AG10803 (cell line): ENCODE data around the gene MDK.
"Not testable (repeated sequence)": the region's sequence is repeated elsewhere in the genome, so short reads cannot be mapped to it uniquely, and the experiment has no call there.

ENCODE experiments used
- DNase-seq: peaks from one replicate; pipeline ENCODE4 v3.0.0; 2010; ENCODE audit warnings: low read depth
- H3K4me3 ChIP-seq: 2 replicates; pipeline ENCODE4 v1.5.1; 2011; ENCODE audit warnings: mild to moderate bottlenecking, low read length, control low read depth
- TF ChIP-seq, protein P1 (sequence below): conservative IDR thresholded peaks from 2 replicates; pipeline ENCODE4 v1.5.1; 2011; ENCODE audit warnings: mild to moderate bottlenecking, low read length, control low read depth, inconsistent platforms

The MDK gene

DNA sequence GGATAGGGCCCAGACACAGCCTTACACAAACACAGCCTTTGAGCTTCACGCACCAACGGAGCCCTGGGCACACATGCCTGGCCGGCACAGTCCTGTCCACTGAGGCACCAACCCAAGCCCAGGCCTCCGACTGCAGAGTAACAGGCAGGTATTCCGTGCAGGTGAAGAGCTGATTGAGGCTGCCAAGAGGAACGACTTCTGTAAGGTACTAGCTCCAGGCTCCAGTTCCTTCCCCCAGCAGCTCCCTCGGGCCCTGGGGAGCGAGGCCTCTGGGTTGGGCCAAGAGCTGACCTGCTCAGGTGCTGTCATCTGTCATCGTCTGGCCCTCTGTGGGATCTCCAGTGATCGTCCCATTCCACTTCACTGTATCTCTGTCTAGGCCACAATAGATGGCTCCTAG is 3.2 kb upstream of the MDK start:
- TF ChIP-seq, protein P1, sequence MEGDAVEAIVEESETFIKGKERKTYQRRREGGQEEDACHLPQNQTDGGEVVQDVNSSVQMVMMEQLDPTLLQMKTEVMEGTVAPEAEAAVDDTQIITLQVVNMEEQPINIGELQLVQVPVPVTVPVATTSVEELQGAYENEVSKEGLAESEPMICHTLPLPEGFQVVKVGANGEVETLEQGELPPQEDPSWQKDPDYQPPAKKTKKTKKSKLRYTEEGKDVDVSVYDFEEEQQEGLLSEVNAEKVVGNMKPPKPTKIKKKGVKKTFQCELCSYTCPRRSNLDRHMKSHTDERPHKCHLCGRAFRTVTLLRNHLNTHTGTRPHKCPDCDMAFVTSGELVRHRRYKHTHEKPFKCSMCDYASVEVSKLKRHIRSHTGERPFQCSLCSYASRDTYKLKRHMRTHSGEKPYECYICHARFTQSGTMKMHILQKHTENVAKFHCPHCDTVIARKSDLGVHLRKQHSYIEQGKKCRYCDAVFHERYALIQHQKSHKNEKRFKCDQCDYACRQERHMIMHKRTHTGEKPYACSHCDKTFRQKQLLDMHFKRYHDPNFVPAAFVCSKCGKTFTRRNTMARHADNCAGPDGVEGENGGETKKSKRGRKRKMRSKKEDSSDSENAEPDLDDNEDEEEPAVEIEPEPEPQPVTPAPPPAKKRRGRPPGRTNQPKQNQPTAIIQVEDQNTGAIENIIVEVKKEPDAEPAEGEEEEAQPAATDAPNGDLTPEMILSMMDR: no peak
- no peak overlapping the region for H3K4me3 ChIP-seq
- DNase-seq: no peak

DNA sequence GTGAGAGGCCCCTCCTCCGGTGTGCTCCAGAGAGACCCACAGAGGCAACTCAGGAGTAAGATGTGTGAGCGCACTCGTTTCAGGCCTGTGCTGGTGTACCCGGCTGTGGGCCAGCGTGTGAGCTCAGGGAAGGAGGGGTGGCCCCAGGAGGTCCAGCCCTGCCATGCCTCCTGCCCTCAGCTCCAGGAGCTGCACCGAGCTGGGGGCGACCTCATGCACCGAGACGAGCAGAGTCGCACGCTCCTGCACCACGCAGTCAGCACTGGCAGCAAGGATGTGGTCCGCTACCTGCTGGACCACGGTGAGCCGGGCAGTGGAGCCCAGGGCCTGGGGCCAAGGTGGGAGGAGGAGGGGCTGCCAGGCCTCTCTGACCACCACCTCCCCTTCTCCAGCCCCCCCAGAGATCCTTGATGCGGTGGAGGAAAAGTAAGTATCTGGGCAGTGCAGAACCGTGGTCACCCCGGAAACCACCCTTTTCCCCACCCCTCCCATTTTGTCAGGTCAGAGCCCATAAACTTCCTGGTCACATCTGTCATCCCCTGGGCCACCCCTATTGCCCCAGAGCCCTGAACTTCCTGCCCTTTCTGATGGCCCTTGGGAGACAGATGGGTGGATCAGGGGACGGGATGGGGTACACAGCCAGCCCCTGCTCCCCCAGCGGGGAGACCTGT is 2.5 kb upstream of the MDK start:
- no peak for DNase-seq
- TF ChIP-seq, protein P1: no peak
- H3K4me3 ChIP-seq: no peak overlapping the region

DNA sequence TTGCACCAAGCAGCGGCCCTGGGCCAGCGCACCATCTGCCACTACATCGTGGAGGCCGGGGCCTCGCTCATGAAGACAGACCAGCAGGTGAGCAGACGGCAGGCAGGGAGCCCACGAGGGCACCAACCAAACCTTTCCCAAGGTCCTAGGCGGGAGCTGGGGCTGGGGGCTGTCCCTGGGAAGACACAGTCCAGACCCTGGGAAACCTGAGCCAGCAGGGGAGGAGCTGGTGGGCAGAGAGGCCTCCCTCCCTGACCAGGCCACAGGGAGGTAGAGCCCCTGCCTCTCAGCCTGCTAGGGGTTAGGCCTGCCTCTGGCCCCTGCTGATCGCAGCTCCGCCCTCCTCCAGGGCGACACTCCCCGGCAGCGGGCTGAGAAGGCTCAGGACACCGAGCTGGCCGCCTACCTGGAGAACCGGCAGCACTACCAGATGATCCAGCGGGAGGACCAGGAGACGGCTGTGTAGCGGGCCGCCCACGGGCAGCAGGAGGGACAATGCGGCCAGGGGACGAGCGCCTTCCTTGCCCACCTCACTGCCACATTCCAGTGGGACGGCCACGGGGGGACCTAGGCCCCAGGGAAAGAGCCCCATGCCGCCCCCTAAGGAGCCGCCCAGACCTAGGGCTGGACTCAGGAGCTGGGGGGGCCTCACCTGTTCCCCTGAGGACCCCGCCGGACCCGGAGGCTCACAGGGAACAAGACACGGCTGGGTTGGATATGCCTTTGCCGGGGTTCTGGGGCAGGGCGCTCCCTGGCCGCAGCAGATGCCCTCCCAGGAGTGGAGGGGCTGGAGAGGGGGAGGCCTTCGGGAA is 1.8 kb upstream of the MDK start:
- not testable (repeated sequence) for H3K4me3 ChIP-seq, DNase-seq

DNA sequence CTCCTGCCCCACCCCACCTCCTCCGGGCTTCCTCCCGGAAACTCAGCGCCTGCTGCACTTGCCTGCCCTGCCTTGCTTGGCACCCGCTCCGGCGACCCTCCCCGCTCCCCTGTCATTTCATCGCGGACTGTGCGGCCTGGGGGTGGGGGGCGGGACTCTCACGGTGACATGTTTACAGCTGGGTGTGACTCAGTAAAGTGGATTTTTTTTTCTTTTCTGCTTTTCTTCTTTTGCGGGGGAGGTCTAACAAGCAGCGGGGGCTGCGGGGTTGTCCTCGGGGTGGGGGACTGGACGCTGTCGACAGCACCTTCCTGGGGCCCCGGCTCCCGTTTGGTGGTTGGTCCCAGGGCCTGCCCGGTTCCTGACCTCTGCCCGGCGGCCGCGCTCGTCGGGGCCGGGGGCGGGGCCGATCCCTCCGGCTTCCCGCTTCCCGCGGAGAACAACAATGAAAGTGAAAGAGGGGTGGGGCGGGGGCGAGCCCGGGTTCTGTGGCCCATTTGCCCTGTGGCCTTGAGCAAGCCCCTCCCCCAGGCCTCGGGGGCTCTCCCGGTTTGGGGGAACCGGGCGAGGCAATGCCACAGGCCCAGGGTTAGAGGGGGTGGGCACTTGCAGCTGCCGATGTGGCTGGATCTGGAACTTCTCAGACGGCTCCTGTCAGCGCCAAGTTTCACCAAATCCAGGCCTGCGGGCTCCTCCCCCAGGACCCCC is 975 bp upstream of the MDK start:
- TF ChIP-seq, protein P1: no peak
- peak; percentile 24 for DNase-seq

DNA sequence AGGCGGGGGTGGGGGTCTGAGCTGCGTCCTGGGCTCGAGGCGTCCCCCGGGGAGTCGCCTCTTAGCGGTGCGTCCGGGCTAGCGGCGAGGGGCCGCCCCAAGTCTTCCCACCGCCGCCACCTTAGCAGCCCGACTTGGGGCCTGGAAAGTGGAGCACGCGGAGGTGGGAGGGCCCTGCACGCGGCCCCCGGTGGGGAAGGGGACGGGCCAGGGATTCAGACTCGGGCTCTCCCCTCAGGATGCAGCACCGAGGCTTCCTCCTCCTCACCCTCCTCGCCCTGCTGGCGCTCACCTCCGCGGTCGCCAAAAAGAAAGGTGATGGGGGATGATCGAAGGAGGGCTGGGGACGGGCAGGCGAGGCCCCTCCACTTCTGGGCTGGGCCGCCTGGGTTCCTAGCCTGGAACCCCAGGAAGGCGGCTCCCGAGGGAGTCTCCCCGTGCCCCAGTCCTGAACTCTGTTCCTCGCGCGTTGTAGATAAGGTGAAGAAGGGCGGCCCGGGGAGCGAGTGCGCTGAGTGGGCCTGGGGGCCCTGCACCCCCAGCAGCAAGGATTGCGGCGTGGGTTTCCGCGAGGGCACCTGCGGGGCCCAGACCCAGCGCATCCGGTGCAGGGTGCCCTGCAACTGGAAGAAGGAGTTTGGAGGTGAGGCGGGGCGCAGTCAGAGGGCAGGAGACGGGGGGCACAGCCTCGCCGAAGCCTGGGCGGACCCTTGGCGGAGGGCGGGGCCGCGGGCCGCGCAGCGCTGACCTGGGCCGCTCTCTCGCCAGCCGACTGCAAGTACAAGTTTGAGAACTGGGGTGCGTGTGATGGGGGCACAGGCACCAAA is 563 bp downstream of the MDK start:
- TF ChIP-seq, protein P1: no peak
- peak overlapping the region; percentile 58 for H3K4me3 ChIP-seq
- no peak for DNase-seq

More for the DNA sequence above, 975 bp upstream of the MDK start:
- peak overlapping the region; percentile 61 for H3K4me3 ChIP-seq

DNA sequence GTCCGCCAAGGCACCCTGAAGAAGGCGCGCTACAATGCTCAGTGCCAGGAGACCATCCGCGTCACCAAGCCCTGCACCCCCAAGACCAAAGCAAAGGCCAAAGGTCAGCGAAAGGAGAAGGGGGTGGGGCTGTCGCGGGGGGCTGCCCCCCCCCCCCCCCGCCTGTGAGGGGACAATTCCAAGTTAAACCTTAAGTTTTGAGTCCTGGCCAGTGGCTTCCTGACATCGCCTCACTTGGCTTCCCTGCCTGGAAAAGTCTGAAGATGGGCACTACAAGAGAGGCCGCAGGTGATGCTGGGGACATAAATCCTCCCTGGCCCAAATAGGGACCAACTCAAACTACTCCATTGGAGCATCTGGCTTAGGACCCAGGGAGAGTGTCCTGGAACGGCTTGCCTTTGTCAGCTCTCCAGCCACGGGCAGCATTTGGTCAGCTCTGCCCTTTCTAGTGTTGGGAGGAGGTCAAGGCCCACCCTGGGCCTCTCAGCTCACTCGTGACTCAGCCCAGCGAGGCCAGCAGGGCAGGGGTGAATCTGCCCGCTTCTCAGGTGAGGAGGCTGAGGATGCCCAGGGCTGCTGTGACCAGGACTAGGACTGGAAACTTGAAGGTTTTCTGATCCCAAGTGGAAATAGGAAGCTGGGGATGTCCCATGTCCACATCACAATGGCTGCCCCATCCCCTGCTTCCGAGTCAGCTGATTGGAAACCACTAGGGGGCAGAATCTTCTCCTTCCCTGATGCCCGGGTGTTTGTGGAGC is 1.4 kb downstream of the MDK start:
- TF ChIP-seq, protein P1: peak; percentile 62
- DNase-seq: peak; percentile 43
- H3K4me3 ChIP-seq: peak overlapping the region; percentile 58
